Measurements from ENCODE around the gene ANO7. TPM values are rescaled to one million over a fixed set of nuclear protein-coding genes. Genes with fewer than 3 reads are reported as not detected.
A peak's percentile ranks its signal among the peaks of the same experiment; 100 is the strongest.

The ANO7 gene
- total RNA-seq, 3 donors from 2014 or later, result 0.60 to 0.76 (median 0.63) TPM

DNA sequence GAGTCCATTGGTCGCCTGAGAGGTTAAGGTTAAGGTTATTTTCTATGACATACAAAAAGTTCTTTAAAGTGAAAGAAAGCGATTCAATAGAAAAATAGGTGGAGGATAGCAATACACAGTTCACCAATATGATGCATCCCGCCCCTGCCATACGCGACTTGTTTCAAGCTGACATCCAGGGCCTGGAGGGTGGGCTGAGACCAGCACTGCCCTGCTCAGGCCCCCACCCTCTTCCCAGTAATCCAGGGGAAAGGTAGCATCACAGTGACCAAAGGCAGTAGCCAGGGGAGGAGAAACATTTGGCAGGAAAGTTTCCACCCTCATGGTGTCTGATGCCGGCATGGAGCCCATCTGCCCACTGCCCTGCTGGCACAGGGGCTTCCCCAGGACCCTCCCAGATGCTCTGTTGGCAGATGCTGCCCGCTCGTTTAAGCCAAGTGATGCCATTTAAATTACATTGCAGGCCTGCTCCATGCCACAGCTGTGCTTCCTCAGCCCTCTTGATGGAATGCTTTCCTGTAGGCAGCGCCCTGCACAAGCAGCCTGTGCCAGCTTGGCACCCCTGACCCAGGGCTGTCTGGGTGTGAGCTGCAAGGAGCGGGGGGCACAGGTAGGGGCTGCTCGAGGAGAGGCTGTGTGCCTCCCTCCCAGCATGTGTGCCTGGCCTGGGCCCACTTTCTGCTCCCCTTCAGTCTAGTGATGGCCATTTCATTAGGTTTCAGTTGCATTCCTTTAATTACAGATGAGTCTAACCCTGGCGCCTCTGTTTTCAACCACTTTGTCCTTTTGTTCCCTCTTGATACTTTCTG, 10.7 kb upstream of the ANO7 start:
- ATAC-seq, result no peak
- H3K27me3 Mint-ChIP-seq (ENCODE audit: low read depth), result no peaks in the 10 kb centered on the region
- no peak overlapping the region for H3K4me3 Mint-ChIP-seq
- no peak for DNase-seq
- H3K9me3 Mint-ChIP-seq, result no peaks in the 10 kb centered on the region
- peaks cover 37% of the 10 kb centered on the region for H3K36me3 Mint-ChIP-seq (ENCODE audit: insufficient read depth)
- peaks cover 2% of the 10 kb centered on the region for H3K4me1 Mint-ChIP-seq (ENCODE audit: low read depth)

DNA sequence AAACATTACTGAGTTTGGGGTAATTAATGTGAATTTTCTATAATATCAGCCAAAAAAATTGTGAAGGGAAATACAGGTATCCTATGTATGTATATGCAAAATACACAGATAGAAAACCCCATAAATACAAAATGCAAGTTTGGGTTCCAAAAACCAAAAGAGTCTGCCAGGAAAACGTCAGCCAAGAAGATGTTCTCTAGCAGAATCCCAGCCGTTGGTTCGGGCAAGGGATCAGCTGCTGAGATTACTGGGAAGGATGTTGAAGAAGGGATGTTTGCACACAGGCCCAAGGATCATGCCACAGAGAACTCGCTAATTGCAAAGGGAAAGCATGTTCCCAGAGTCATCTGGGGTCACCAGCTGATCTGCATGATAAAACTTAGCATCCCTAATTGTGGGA, 9.5 kb upstream of the ANO7 start:
- Mint-ChIP-seq H3K9me3 (no peaks in the 10 kb centered on the region), H3K36me3 (ENCODE audit: insufficient read depth) (peaks cover 37% of the 10 kb centered on the region), H3K4me3 (no peak overlapping the region), H3K4me1 (ENCODE audit: low read depth) (peaks cover 2% of the 10 kb centered on the region), H3K27me3 (ENCODE audit: low read depth) (no peaks in the 10 kb centered on the region)
- no peak for DNase-seq
- no peak for ATAC-seq

DNA sequence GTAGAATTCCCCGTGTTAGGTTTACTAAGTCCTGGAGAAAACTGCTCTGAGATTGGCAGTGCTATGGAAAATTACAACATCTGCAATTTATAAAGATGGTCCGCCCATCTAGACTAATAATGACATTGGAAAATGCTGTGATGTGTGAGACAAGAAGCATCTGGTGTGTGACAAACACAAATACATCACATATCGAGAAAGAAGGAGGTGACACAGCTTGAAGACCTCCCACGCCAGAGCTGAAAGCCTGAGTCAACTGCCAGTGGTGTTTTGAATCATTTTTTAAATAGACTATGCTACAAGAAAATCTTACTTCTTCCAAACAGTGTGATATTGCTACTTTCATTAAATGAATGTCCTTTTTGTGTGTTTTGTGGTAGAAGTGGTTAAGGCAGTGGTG, 8.6 kb upstream of the ANO7 start:
- H3K9me3 Mint-ChIP-seq, result no peaks in the 10 kb centered on the region
- no peak overlapping the region for H3K4me3 Mint-ChIP-seq
- DNase-seq, result no peak
- H3K27me3 Mint-ChIP-seq (ENCODE audit: low read depth), result no peaks in the 10 kb centered on the region
- ATAC-seq, result peak; percentile 66 to 86
- H3K4me1 Mint-ChIP-seq (ENCODE audit: low read depth), result peaks cover 2% of the 10 kb centered on the region
- peaks cover 30% of the 10 kb centered on the region for H3K36me3 Mint-ChIP-seq (ENCODE audit: insufficient read depth)

DNA sequence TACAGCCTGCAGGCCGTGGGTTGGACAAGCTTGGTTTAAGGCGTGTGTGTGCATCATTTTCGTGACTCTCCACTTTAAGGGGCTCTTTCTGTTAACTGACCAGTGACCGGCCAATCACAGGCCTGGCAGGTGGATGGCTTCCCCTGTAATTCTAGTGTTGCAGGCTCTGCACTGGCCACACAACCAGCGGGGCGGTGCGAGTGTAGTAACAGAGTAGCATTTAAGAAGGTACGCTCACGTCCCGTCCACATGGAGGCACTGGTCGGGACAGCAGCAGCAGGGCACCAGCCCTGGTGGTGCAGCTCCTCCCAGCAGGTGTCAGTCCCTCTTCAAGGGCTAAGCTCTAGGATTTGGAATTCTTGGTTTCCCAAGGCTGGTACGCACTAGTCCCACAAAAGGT, 8.0 kb upstream of the ANO7 start:
- Mint-ChIP-seq H3K9me3 (no peaks in the 10 kb centered on the region), H3K36me3 (ENCODE audit: insufficient read depth) (peaks cover 25% of the 10 kb centered on the region), H3K4me1 (ENCODE audit: low read depth) (peaks cover 2% of the 10 kb centered on the region), H3K27me3 (ENCODE audit: low read depth) (no peaks in the 10 kb centered on the region), H3K4me3 (no peak overlapping the region)
- DNase-seq, result no peak
- no peak for ATAC-seq

DNA sequence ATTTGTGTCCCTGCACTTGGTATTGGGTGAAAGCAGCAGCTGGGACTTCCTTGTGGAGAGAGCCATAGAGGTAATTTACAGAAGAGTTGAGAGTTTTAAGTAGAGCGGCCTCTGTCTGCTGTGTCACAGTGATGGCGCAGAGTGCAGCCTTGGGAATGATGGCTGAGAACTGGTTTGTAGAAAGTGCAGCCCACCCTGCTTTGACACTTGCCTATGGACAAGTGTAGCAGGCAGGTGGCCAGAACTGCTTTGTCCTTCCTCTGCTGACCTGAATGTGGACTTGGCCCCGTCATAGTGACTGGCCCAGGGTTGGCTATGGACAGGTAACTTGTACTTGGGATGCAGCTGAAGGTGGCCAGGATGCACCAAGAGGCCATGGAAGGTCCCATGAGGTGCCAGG, 6.4 kb upstream of the ANO7 start:
- H3K4me3 Mint-ChIP-seq, result no peak overlapping the region
- H3K36me3 Mint-ChIP-seq (ENCODE audit: insufficient read depth), result peaks cover 24% of the 10 kb centered on the region
- H3K9me3 Mint-ChIP-seq, result no peaks in the 10 kb centered on the region
- no peak for DNase-seq
- H3K4me1 Mint-ChIP-seq (ENCODE audit: low read depth), result peaks cover 2% of the 10 kb centered on the region
- no peak for ATAC-seq
- H3K27me3 Mint-ChIP-seq (ENCODE audit: low read depth), result no peaks in the 10 kb centered on the region

DNA sequence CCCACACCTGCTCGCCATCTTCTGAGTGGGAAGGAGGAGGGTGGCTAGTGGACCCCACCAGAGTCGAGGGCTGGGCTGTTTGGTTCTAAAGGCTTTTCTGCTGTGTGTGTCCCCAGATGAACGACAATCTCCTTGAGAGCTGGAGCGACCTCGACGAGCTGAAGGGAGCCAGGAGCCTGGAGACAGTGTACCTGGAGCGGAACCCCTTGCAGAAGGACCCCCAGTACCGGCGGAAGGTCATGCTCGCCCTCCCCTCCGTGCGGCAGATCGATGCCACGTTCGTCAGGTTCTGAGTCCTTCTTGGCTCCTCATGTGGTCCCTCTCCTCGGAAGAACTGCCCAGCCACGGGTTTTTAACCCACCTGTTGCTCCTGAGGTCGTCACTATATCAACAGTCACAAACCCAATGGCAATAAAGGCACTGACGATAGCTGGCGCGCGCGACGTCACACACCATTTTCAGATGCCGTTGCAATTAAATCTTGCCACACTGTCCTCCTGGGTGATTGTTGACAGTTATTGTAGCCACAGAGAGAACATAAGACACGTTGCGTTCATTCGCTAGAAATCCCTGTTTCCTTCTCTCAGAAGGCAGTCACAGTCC, 5.8 kb upstream of the ANO7 start:
- DNase-seq, result no peak
- H3K27me3 Mint-ChIP-seq (ENCODE audit: low read depth), result no peaks in the 10 kb centered on the region
- peaks cover 22% of the 10 kb centered on the region for H3K36me3 Mint-ChIP-seq (ENCODE audit: insufficient read depth)
- H3K4me1 Mint-ChIP-seq (ENCODE audit: low read depth), result peaks cover 2% of the 10 kb centered on the region
- H3K9me3 Mint-ChIP-seq, result no peaks in the 10 kb centered on the region
- no peak for ATAC-seq
- no peak overlapping the region for H3K4me3 Mint-ChIP-seq

DNA sequence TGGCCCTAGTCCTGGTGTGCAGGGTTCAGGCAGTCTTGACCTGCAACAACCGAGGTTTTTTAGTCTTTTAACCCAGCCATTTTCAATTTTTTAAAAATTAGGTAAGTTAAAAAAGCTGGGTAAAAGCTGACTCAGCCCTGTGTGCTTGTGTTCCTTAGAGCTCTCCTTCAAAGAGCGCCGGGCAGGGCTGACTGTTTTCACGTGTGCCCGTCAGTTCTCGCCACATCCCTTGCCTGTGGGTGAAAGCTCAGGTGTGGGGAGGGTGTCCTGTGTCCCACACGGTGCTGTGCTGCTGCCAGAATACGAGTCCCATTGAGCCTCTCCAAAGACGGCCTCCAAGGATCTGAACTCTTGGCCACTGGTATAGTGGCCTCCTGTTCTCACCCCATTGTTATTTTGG, 5.3 kb upstream of the ANO7 start:
- no peaks in the 10 kb centered on the region for H3K9me3 Mint-ChIP-seq
- DNase-seq, result no peak
- no peak for ATAC-seq
- H3K4me1 Mint-ChIP-seq (ENCODE audit: low read depth), result peaks cover 2% of the 10 kb centered on the region
- no peak overlapping the region for H3K4me3 Mint-ChIP-seq
- no peaks in the 10 kb centered on the region for H3K27me3 Mint-ChIP-seq (ENCODE audit: low read depth)
- H3K36me3 Mint-ChIP-seq (ENCODE audit: insufficient read depth), result peaks cover 20% of the 10 kb centered on the region

DNA sequence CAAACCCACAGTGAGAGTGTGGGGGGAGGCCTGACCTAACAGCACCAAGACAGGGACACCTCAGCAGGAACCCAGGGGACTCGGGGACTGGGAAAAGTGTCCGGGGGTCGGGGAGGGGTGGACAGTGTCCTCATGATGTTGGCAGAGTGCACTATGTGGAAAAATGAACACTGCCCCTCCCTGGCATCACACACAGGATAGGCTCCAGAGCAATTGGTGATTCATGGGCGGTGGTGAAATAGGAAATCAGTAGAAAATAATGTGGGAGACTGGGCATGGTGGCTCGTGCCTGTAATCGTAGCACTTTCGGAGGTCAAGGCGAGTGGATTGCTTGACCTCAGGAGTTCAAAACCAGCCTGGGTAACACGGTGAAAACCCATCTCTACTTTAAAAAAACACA, 3.6 kb upstream of the ANO7 start:
- ATAC-seq (no peak), DNase-seq (no peak)
- H3K4me3 Mint-ChIP-seq, result no peak overlapping the region
- no peaks in the 10 kb centered on the region for H3K9me3 Mint-ChIP-seq
- no peaks in the 10 kb centered on the region for H3K27me3 Mint-ChIP-seq (ENCODE audit: low read depth)
- no peaks in the 10 kb centered on the region for H3K4me1 Mint-ChIP-seq (ENCODE audit: low read depth)
- peaks cover 7% of the 10 kb centered on the region for H3K36me3 Mint-ChIP-seq (ENCODE audit: insufficient read depth)

DNA sequence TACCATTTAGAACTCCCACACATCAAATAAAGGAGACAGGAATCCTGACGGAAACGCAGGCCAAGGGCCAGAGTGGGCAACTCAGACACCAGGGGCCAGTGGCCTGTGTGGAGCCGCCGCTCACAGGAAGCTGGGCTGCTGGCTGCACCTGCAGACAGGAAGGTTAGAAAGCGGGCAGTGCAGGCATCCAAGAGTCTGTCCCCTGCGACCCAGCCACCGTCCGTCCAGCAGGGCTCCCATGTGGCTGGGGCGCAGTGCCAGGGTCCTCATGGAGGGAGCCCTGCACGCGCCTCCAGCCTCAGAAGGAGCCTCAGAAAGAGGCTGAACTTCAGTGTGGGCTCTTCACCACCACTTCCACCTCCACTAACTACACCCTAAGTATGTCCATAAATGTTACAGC, 2.5 kb upstream of the ANO7 start:
- no peak for DNase-seq
- no peaks in the 10 kb centered on the region for H3K9me3 Mint-ChIP-seq
- H3K4me3 Mint-ChIP-seq, result no peak overlapping the region
- ATAC-seq, result no peak
- H3K27me3 Mint-ChIP-seq (ENCODE audit: low read depth), result no peaks in the 10 kb centered on the region
- peaks cover 4% of the 10 kb centered on the region for H3K36me3 Mint-ChIP-seq (ENCODE audit: insufficient read depth)
- H3K4me1 Mint-ChIP-seq (ENCODE audit: low read depth), result no peaks in the 10 kb centered on the region

DNA sequence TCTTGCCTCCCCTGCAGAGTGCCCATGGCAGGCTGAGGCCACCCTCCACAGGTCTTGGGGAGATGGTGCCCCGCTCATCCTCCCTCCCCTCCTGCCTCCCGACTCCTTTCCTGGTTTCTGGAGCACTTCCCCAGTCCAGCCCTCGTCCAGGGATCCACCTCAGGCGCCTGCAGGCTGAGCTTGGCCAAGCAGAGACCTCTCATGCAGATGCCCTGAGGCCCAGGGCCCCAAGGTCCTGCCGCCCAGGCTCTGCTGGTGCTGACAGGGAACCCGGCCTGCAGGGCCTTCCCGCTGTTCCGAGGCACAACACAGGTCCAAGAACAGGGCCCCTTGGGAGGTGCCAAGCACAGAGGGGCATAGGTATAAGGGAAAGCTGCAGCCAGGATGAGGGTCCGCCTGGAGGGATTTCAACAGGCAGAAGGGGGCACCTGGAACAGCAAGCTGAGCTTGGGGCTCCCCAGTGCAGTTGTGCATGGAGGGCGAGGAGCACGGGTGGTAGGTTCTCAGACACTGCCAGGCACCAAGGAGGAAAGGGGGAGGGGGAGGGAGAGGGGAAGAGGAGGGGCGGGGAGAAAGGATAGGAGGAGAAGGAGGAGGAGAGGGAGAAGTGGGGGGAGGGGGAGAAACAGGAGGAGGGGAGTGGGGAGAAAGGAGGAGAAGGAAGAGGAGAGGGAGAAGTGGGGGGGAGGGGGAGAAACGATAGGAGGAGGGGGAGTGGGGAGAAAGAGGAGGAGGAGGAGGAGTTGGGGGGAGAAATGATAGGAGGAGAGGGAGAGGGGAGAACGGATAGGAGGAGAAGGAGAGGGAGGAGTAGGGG, 1.2 kb upstream of the ANO7 start:
- no peak for ATAC-seq
- no peak for DNase-seq
- no peaks in the 10 kb centered on the region for H3K27me3 Mint-ChIP-seq (ENCODE audit: low read depth)

DNA sequence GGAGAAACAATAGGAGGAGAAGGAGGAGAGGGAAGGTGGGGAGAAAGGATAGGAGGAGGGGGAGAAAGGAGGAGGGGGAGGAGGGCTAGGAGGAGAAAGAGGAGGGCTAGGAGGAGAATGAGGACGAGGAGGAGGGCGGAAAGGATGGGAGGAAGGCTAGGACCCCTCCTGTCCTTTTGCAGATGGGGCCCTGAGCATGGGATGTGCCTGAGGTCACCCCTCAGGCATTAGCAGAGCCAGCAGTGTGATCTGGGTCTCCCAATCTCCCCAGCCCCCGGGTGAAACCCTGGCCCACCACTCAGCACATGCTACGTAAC, 601 bp upstream of the ANO7 start:
- Mint-ChIP-seq H3K36me3 (ENCODE audit: insufficient read depth) (peaks cover 4% of the 10 kb centered on the region), H3K27me3 (ENCODE audit: low read depth) (no peaks in the 10 kb centered on the region), H3K4me1 (ENCODE audit: low read depth) (no peaks in the 10 kb centered on the region), H3K9me3 (no peaks in the 10 kb centered on the region), H3K4me3 (no peak overlapping the region)
- ATAC-seq (no peak), DNase-seq (no peak)

More for the DNA sequence above, 1.2 kb upstream of the ANO7 start:
- Mint-ChIP-seq H3K9me3 (no peaks in the 10 kb centered on the region), H3K4me3 (no peak overlapping the region), H3K4me1 (ENCODE audit: low read depth) (no peaks in the 10 kb centered on the region), H3K36me3 (ENCODE audit: insufficient read depth) (peaks cover 4% of the 10 kb centered on the region)

DNA sequence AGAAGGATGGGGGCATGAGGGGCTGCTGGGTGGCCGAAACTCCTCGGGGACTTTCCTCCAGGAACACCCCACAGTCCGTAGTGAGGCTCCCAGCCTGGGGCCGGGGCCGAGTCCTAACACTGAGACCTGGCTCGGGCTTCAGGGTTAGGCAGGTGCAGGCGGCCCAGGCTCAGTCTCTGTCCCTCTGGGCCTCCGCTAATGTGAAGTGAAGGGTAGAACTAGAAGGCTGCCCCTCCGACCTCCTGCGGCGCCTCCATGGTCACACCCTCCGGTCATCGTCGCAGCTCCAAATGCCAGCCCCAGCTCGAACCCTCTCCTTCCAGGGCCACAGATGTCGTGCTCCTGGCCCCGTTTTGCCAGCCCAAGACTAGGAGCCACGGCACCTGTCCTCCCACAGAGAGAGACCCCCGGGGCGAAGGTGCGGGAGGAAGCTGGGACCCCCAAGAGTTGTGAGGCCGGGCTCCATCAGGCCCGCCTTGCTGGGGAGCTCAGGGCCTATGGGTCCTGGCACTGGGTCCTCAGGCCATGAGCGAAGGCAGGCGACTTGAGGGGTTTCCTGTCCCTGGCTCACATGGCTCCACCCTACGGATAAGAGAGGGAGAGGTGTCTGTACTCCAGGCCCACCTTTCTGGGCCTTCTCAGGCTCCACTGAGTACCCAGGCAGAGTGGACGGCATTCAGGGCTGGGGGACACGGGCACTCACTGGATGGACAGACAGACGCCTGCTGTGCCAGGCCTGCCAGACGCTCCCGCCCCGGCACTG, 797 bp downstream of the ANO7 start:
- Mint-ChIP-seq H3K4me3 (no peak overlapping the region), H3K36me3 (ENCODE audit: insufficient read depth) (no peaks in the 10 kb centered on the region)
- no peak for ATAC-seq

DNA sequence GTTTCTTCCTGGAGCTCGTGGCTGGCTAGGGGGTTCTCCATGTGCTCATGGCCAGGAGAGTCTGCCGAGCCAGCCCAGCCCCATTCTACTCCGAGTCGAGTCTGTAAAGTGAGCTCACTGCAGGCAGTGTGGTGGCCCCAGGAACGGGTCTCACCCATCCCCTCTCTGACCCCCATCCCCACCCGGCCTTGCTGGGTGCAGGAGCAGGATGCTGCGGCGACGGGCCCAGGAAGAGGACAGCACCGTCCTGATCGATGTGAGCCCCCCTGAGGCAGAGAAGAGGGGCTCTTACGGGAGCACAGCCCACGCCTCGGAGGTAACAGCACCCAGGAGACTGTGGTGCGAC, 1.4 kb downstream of the ANO7 start:
- Mint-ChIP-seq H3K4me1 (ENCODE audit: low read depth) (no peaks in the 10 kb centered on the region), H3K36me3 (ENCODE audit: insufficient read depth) (no peaks in the 10 kb centered on the region), H3K4me3 (no peak overlapping the region), H3K9me3 (no peaks in the 10 kb centered on the region), H3K27me3 (ENCODE audit: low read depth) (no peaks in the 10 kb centered on the region)
- DNase-seq (no peak), ATAC-seq (no peak)

More for the DNA sequence above, 797 bp downstream of the ANO7 start:
- Mint-ChIP-seq H3K27me3 (ENCODE audit: low read depth) (no peaks in the 10 kb centered on the region), H3K9me3 (no peaks in the 10 kb centered on the region), H3K4me1 (ENCODE audit: low read depth) (no peaks in the 10 kb centered on the region)
- DNase-seq, result no peak

DNA sequence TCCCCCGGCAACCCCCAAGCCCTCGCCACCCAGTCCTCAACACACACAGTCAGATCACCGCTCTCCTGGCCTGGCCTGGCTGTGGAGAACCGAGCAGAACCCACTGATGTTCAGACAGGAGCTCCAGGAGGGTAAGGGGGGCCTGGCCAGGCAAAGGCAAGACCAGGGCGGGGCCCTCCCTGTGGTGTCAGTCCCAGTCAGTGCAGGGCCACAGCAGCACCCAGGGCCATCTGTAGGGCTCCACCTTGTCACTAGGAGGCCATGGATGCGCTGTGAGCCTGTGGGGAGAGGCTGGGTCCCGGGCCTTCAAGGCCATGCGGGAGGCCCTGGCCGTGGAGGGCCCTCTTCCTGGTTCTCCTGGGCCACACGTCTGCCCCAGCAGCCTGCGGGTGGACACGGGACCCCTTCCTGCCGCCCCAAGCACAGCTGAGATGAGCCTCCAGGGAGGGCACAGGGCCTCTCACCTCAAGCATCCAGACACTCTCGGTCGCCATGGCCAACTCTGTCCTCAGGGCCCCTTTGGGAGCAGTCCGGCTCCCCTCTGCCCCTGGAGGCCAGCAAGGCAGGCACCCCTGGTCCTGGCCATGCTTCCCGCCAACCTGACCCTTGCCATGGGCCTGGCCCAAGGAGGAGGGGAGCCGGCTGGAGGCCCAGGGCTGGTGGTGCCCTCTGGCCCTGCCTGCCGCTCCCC, 2.0 kb downstream of the ANO7 start:
- Mint-ChIP-seq H3K27me3 (ENCODE audit: low read depth) (no peaks in the 10 kb centered on the region), H3K4me3 (no peak overlapping the region), H3K9me3 (no peaks in the 10 kb centered on the region), H3K4me1 (ENCODE audit: low read depth) (no peaks in the 10 kb centered on the region), H3K36me3 (ENCODE audit: insufficient read depth) (no peaks in the 10 kb centered on the region)
- no peak for ATAC-seq
- no peak for DNase-seq
